Memory B cell (primary cell): ENCODE measurements around the gene RBM10.

Experiments used
- ATAC-seq: fragments of 150-1000 bp; cut with Tn5 transposase; 2 replicates; pipeline ENCODE4 v1.10.0; 2021; ENCODE audit warnings: low read depth, mild to moderate bottlenecking, moderate library complexity
- DNase-seq, 2 donors: peaks; one replicate each; pipeline ENCODE4 v3.0.0; 2022; ENCODE audit warnings: low spot score in 2 of 2
- H3K27ac Mint-ChIP-seq: one replicate; pipeline ENCODE4 v1.8.0; 2022; ENCODE audit warnings: mild to moderate bottlenecking, moderate library complexity, mixed read lengths
- H3K27me3 Mint-ChIP-seq: one replicate; pipeline ENCODE4 v1.8.0; 2022; ENCODE audit warnings: mixed read lengths
- H3K36me3 Mint-ChIP-seq: one replicate; pipeline ENCODE4 v1.8.0; 2022; ENCODE audit warnings: mild to moderate bottlenecking, mixed read lengths
- H3K4me1 Mint-ChIP-seq: one replicate; pipeline ENCODE4 v1.8.0; 2022; ENCODE audit warnings: mixed read lengths
- H3K4me3 Mint-ChIP-seq: one replicate; pipeline ENCODE4 v1.8.0; 2022; ENCODE audit warnings: mild to moderate bottlenecking, moderate library complexity, mixed read lengths
- H3K9me3 Mint-ChIP-seq: one replicate; pipeline ENCODE4 v1.8.0; 2022; ENCODE audit warnings: mixed read lengths

The RBM10 gene

GRCh38 chrX:47230136-47230868 is 85.3 kb downstream of the RBM10 start:
- ATAC-seq, result no peak
- H3K9me3 Mint-ChIP-seq, result no peaks in the 10 kb centered on the region
- no peaks in the 10 kb centered on the region for H3K27me3 Mint-ChIP-seq
- H3K36me3 Mint-ChIP-seq, result peaks cover 15% of the 10 kb centered on the region
- peak overlapping the region; percentile 9 for H3K27ac Mint-ChIP-seq
- H3K4me1 Mint-ChIP-seq, result peaks cover under 1% of the 10 kb centered on the region
- no peak overlapping the region for H3K4me3 Mint-ChIP-seq
- no peak for DNase-seq

- peaks cover 6% of the 10 kb centered on the region for H3K4me1 Mint-ChIP-seq
- ATAC-seq (no peak), DNase-seq (no peak)
- H3K27ac Mint-ChIP-seq, result no peak overlapping the region
- no peaks in the 10 kb centered on the region for H3K27me3 Mint-ChIP-seq
- no peaks in the 10 kb centered on the region for H3K9me3 Mint-ChIP-seq
- peaks cover 17% of the 10 kb centered on the region for H3K36me3 Mint-ChIP-seq
- H3K4me3 Mint-ChIP-seq, result no peak overlapping the region
Observed at GRCh38 chrX:47231167-47231566, 86.1 kb downstream of the RBM10 start.

GRCh38 chrX:47232197-47232802 is 87.3 kb downstream of the RBM10 start:
- DNase-seq, result no peak
- no peaks in the 10 kb centered on the region for H3K27me3 Mint-ChIP-seq
- H3K4me3 Mint-ChIP-seq, result peak overlapping the region; percentile 91
- H3K27ac Mint-ChIP-seq, result peak overlapping the region; percentile 98
- no peak for ATAC-seq
- peaks cover 11% of the 10 kb centered on the region for H3K36me3 Mint-ChIP-seq
- H3K9me3 Mint-ChIP-seq, result no peaks in the 10 kb centered on the region
- peaks cover 6% of the 10 kb centered on the region for H3K4me1 Mint-ChIP-seq

GRCh38 chrX:47232803-47233332 is 87.8 kb downstream of the RBM10 start, which contains the start of gene USP11:
TSS of gene USP11 (plus strand) at chrX:47233009. CDS start at chrX:47233044, 35 bp downstream.
- H3K4me1 Mint-ChIP-seq, result peaks cover 6% of the 10 kb centered on the region
- H3K36me3 Mint-ChIP-seq, result peaks cover 11% of the 10 kb centered on the region
- peak within 1 kb of the TSS; percentile 98 for H3K27ac Mint-ChIP-seq
- H3K9me3 Mint-ChIP-seq, result no peaks in the 10 kb centered on the region
- peak within 1 kb of the TSS; percentile 91 for H3K4me3 Mint-ChIP-seq
- peak; percentile 23 for ATAC-seq
- DNase-seq, result peak in 1 of 2 donors; percentile 49
- H3K27me3 Mint-ChIP-seq, result no peaks in the 10 kb centered on the region

- Mint-ChIP-seq H3K4me1 (peaks cover 6% of the 10 kb centered on the region), H3K9me3 (no peaks in the 10 kb centered on the region), H3K36me3 (peaks cover 11% of the 10 kb centered on the region), H3K27me3 (no peaks in the 10 kb centered on the region), H3K4me3 (peak overlapping the region; percentile 91), H3K27ac (peak overlapping the region; percentile 98)
- DNase-seq (peak; percentile 82 to 91), ATAC-seq (peak; percentile 81)
Observed at GRCh38 chrX:47233333-47234113, 88.5 kb downstream of the RBM10 start.

- ATAC-seq (no peak), DNase-seq (no peak)
- Mint-ChIP-seq H3K4me1 (peaks cover 6% of the 10 kb centered on the region), H3K27ac (peak overlapping the region; percentile 98), H3K9me3 (no peaks in the 10 kb centered on the region), H3K4me3 (no peak overlapping the region), H3K27me3 (no peaks in the 10 kb centered on the region), H3K36me3 (peaks cover 7% of the 10 kb centered on the region)
Observed at GRCh38 chrX:47234583-47234982, 89.6 kb downstream of the RBM10 start.

GRCh38 chrX:47235691-47236103 is 90.7 kb downstream of the RBM10 start:
- peak overlapping the region; percentile 47 for H3K4me3 Mint-ChIP-seq
- DNase-seq (no peak), ATAC-seq (no peak)

More at GRCh38 chrX:47235691-47236103, 90.7 kb downstream of the RBM10 start:
- Mint-ChIP-seq H3K36me3 (peaks cover 9% of the 10 kb centered on the region), H3K9me3 (no peaks in the 10 kb centered on the region), H3K27ac (peak overlapping the region; percentile 85), H3K27me3 (no peaks in the 10 kb centered on the region), H3K4me1 (peaks cover 6% of the 10 kb centered on the region)
